Stimulated activated CD8-positive, alpha-beta memory T cell treated with anti-CD3 and anti-CD28 coated beads, Interleukin-12 subunit alpha, Interleukin-12 subunit beta, amount 100 ng/mL, for 4 hours (primary cell): ENCODE data around the gene HOXC4.
"Not testable (repeated sequence)": the region's sequence is repeated elsewhere in the genome, so short reads cannot be mapped to it uniquely, and the experiment has no call there.

ENCODE experiments used
- DNase-seq: peaks from one replicate; pipeline ENCODE4 v3.0.0-alpha.2; 2020; ENCODE audit warnings: low read depth

Gene HOXC4

GRCh38 chr12:54058128-54058768, 4.6 kb downstream of the HOXC4 start:
- no peak for DNase-seq

GRCh38 chr12:54059668-54060067, 6.0 kb downstream of the HOXC4 start:
- DNase-seq, result no peak

GRCh38 chr12:54060174-54060974, 6.7 kb downstream of the HOXC4 start:
- DNase-seq, result no peak

- DNase-seq, result no peak
Measured at GRCh38 chr12:54060975-54061778, 7.5 kb downstream of the HOXC4 start.

- no peak for DNase-seq
Measured at GRCh38 chr12:54065677-54066076, 12.0 kb downstream of the HOXC4 start.

- DNase-seq, result no peak
Measured at GRCh38 chr12:54066408-54066807, 12.8 kb downstream of the HOXC4 start.

GRCh38 chr12:54068418-54069070, 14.9 kb downstream of the HOXC4 start:
- DNase-seq, result no peak

- no peak for DNase-seq
Measured at GRCh38 chr12:54071942-54072341, 18.3 kb downstream of the HOXC4 start.

GRCh38 chr12:54074308-54074707, 20.7 kb downstream of the HOXC4 start:
- no peak for DNase-seq

GRCh38 chr12:54075409-54075808, 21.8 kb downstream of the HOXC4 start:
- DNase-seq, result no peak

GRCh38 chr12:54075974-54076373, 22.3 kb downstream of the HOXC4 start:
- DNase-seq, result no peak

GRCh38 chr12:54077843-54078242, 24.2 kb downstream of the HOXC4 start:
- not testable (repeated sequence) for DNase-seq

GRCh38 chr12:54079115-54079514, 25.5 kb downstream of the HOXC4 start:
- not testable (repeated sequence) for DNase-seq

- not testable (repeated sequence) for DNase-seq
Measured at GRCh38 chr12:54080008-54080924, 26.6 kb downstream of the HOXC4 start.

- DNase-seq, result not testable (repeated sequence)
Measured at GRCh38 chr12:54081053-54081514, 27.4 kb downstream of the HOXC4 start.

GRCh38 chr12:54081581-54082396, 28.2 kb downstream of the HOXC4 start:
- DNase-seq, result peak; percentile 9

- DNase-seq, result peak; percentile 30
Measured at GRCh38 chr12:54082397-54082892, 28.8 kb downstream of the HOXC4 start.

GRCh38 chr12:54088011-54088410, 34.4 kb downstream of the HOXC4 start:
- not testable (repeated sequence) for DNase-seq

- not testable (repeated sequence) for DNase-seq
Measured at GRCh38 chr12:54089465-54089864, 35.8 kb downstream of the HOXC4 start.

- not testable (repeated sequence) for DNase-seq
Measured at GRCh38 chr12:54090312-54090711, 36.7 kb downstream of the HOXC4 start.
